H1 (cell line): ENCODE results near the gene RNF38. TPM values are rescaled to one million over a fixed set of nuclear protein-coding genes. Genes with fewer than 3 reads are reported as not detected.

Experiments used
- CTCF ChIA-PET: fragments of 300-600 bp; sonication (Branson Sonifier 250); formaldehyde crosslinking; loops from one replicate; lab custom pipeline; 2021; ENCODE audit not compliant: partially characterized antibody; lab: Charles Lee
- POLR2A ChIA-PET: fragments of 300-600 bp; sonication (Branson Sonifier 250); formaldehyde crosslinking; loops from one replicate; lab custom pipeline; 2021; ENCODE audit warnings: inconsistent platforms; ENCODE audit not compliant: partially characterized antibody; lab: Charles Lee
- DNase-seq, 2 experiments: peaks; one replicate each; pipeline versions ENCODE4 v3.0.0 to v3.0.0-alpha.2; 2010 to 2022; ENCODE audit warnings: low spot score in 2 of 2, low read depth in 1 of 2, mixed read lengths in 1 of 2
- FAIRE-seq: peaks from 2 replicates; lab custom pipeline; 2011; peaks lifted over from hg19 to GRCh38; lab: Jason Lieb, UNC
- H2AFZ ChIP-seq: 2 replicates; pipeline ENCODE4 v1.8.1; 2012; ENCODE audit warnings: low read length, inconsistent platforms
- H2AK5ac ChIP-seq: 2 replicates; pipeline ENCODE4 v1.6.1; 2013; ENCODE audit warnings: low read depth, low read length
- H2BK120ac ChIP-seq: replicated peaks from 2 replicates; pipeline ENCODE3; 2013; ENCODE audit warnings: low read depth, low read length, inconsistent platforms
- H2BK12ac ChIP-seq: 2 replicates; pipeline ENCODE4 v1.6.1; 2013; ENCODE audit warnings: low read depth, low read length
- H2BK15ac ChIP-seq: 2 replicates; pipeline ENCODE4 v1.6.1; 2013; ENCODE audit warnings: low read length
- H2BK20ac ChIP-seq: 2 replicates; pipeline ENCODE4 v1.6.1; 2013; ENCODE audit warnings: low read length
- H2BK5ac ChIP-seq: 2 replicates; pipeline ENCODE4 v1.6.1; 2013; ENCODE audit warnings: low read depth, low read length
- H3K14ac ChIP-seq: 2 replicates; pipeline ENCODE4 v1.6.1; 2013; ENCODE audit warnings: inconsistent platforms; ENCODE audit not compliant: insufficient read length
- H3K18ac ChIP-seq: 2 replicates; pipeline ENCODE4 v1.6.1; 2013; ENCODE audit warnings: low read length; ENCODE audit errors: extremely low read depth
- H3K23ac ChIP-seq: 2 replicates; pipeline ENCODE4 v1.6.1; 2013; ENCODE audit warnings: inconsistent platforms; ENCODE audit not compliant: insufficient read length
- H3K23me2 ChIP-seq: 2 replicates; pipeline ENCODE4 v1.6.1; 2013; ENCODE audit warnings: low read depth, low read length
- H3K27ac ChIP-seq: 2 replicates; pipeline ENCODE4 v1.6.1; 2011; ENCODE audit warnings: low read depth, low read length, inconsistent platforms
- H3K27me3 ChIP-seq, 4 experiments: replicated peaks in 1 of 4; 1 replicate in 1 of 4; 2 replicates in 3 of 4; pipeline versions ENCODE4 v1.6.1 to v1.8.1; 2011 to 2013; ENCODE audit warnings: low read length in 3 of 4, mild to moderate bottlenecking in 3 of 4, inconsistent platforms in 2 of 4, mixed read lengths in 2 of 4, moderate library complexity in 1 of 4; ENCODE audit not compliant: control insufficient read depth in 3 of 4, insufficient read depth in 3 of 4; ENCODE audit errors: extremely low read depth in 1 of 4
- H3K36me3 ChIP-seq, 4 experiments: 2 replicates each; pipeline versions ENCODE4 v1.6.1 to v1.8.1; 2011 to 2013; ENCODE audit warnings: mild to moderate bottlenecking in 4 of 4, low read length in 3 of 4, moderate library complexity in 2 of 4, control low read depth in 1 of 4, inconsistent platforms in 1 of 4; ENCODE audit not compliant: insufficient read depth in 4 of 4, control insufficient read depth in 2 of 4
- H3K4ac ChIP-seq: replicated peaks from 2 replicates; pipeline ENCODE3; 2013; ENCODE audit warnings: low read length, low read depth, mixed read lengths, inconsistent platforms; ENCODE audit not compliant: insufficient read length
- H3K4me1 ChIP-seq, 4 experiments: replicated peaks in 1 of 4; 1 replicate in 1 of 4; 2 replicates in 3 of 4; pipeline versions ENCODE4 v1.6.1 to v1.8.1; 2011 to 2013; ENCODE audit warnings: low read length in 3 of 4, inconsistent platforms in 2 of 4, mixed read lengths in 1 of 4; ENCODE audit not compliant: insufficient read depth in 4 of 4, control insufficient read depth in 3 of 4
- H3K4me2 ChIP-seq, 2 experiments: 2 replicates each; pipeline versions ENCODE4 v1.6.1 to v1.8.1; 2011 to 2013; ENCODE audit warnings: low read depth in 2 of 2, low read length in 2 of 2, control low read depth in 1 of 2, inconsistent platforms in 1 of 2, mild to moderate bottlenecking in 1 of 2; ENCODE audit not compliant: insufficient read depth in 1 of 2
- H3K4me3 ChIP-seq, 4 experiments: fragments of 200-600, 300-600 bp in 1 of 4; sonication (generic), shearing (Covaris generic), sonication (Bioruptor Twin) in 1 of 4; 2 replicates each; pipeline versions ENCODE4 v1.5.1 to v1.8.1; 2011 to 2016; ENCODE audit warnings: low read length in 4 of 4, low read depth in 3 of 4, control low read depth in 2 of 4, inconsistent platforms in 2 of 4, mild to moderate bottlenecking in 2 of 4, mixed read lengths in 1 of 4, moderate library complexity in 1 of 4; ENCODE audit not compliant: insufficient read depth in 2 of 4; ENCODE audit errors: extremely low read depth in 1 of 4
- H3K56ac ChIP-seq: replicated peaks from 2 replicates; pipeline ENCODE3; 2013; ENCODE audit warnings: low read depth, mild to moderate bottlenecking, mixed read lengths, low read length, inconsistent platforms; ENCODE audit not compliant: insufficient read length
- H3K79me1 ChIP-seq: 2 replicates; pipeline ENCODE4 v1.6.1; 2013; ENCODE audit warnings: low read depth, low read length, control low read depth
- H3K79me2 ChIP-seq, 2 experiments: 2 replicates each; pipeline versions ENCODE4 v1.6.1 to v1.8.1; 2012 to 2013; ENCODE audit warnings: low read length in 2 of 2, mild to moderate bottlenecking in 2 of 2, inconsistent platforms in 1 of 2; ENCODE audit not compliant: insufficient read depth in 2 of 2, control insufficient read depth in 1 of 2
- H3K9ac ChIP-seq, 4 experiments: replicated peaks in 1 of 4; 1 replicate in 1 of 4; 2 replicates in 3 of 4; pipeline versions ENCODE4 v1.6.1 to v1.8.1; 2011 to 2013; ENCODE audit warnings: low read depth in 3 of 4, low read length in 3 of 4, control low read depth in 2 of 4, mild to moderate bottlenecking in 2 of 4, moderate library complexity in 2 of 4, inconsistent platforms in 1 of 4; ENCODE audit errors: extremely low read depth in 1 of 4
- H3K9me3 ChIP-seq, 2 experiments: 2 replicates each; pipeline versions ENCODE4 v1.6.1 to v1.8.1; 2012 to 2013; ENCODE audit warnings: mild to moderate bottlenecking in 2 of 2, moderate library complexity in 2 of 2, control low read depth in 1 of 2, inconsistent platforms in 1 of 2, low read depth in 1 of 2, low read length in 1 of 2, mixed read lengths in 1 of 2; ENCODE audit not compliant: insufficient read depth in 2 of 2
- H4K20me1 ChIP-seq, 2 experiments: replicated peaks in 1 of 2; 2 replicates each; pipeline versions ENCODE3 to v1.8.1; 2011 to 2013; ENCODE audit warnings: inconsistent platforms in 2 of 2, low read length in 2 of 2, mild to moderate bottlenecking in 1 of 2; ENCODE audit not compliant: insufficient read depth in 2 of 2, control insufficient read depth in 1 of 2
- H4K5ac ChIP-seq: 2 replicates; pipeline ENCODE4 v1.6.1; 2013; ENCODE audit warnings: low read length, low read depth, mixed read lengths, inconsistent platforms; ENCODE audit not compliant: insufficient read length
- H4K8ac ChIP-seq: 2 replicates; pipeline ENCODE4 v1.8.0; 2013; ENCODE audit warnings: mild to moderate bottlenecking, moderate library complexity, low read length, inconsistent platforms; ENCODE audit not compliant: insufficient read depth; ENCODE audit errors: extremely low read depth
- H4K91ac ChIP-seq: replicated peaks from 2 replicates; pipeline ENCODE3; 2013; ENCODE audit warnings: low read length, mixed read lengths, inconsistent platforms; ENCODE audit not compliant: insufficient read length
- EZH2 ChIP-seq: fragments of 200-600 bp; sonication (generic); IDR thresholded peaks from 2 replicates; pipeline ENCODE4 v1.7.1; 2012; ENCODE audit warnings: low read depth, mild to moderate bottlenecking, moderate library complexity, low read length, inconsistent platforms; ENCODE audit not compliant: severe bottlenecking
- GTF2F1 ChIP-seq: IDR thresholded peaks from 2 replicates; pipeline ENCODE4 v1.6.1; 2012; ENCODE audit warnings: low read depth, low read length, improper control_type of control experiment, borderline replicate concordance
- HDAC2 ChIP-seq, 2 experiments: fragments of 300-600 bp in 1 of 2; sonication (generic) in 1 of 2; IDR thresholded peaks; 2 replicates each; pipeline ENCODE4 v1.6.1; 2011 to 2012; ENCODE audit warnings: low read depth in 2 of 2, low read length in 2 of 2, mild to moderate bottlenecking in 2 of 2, moderate library complexity in 2 of 2, borderline replicate concordance in 1 of 2, inconsistent platforms in 1 of 2
- JUN ChIP-seq: IDR thresholded peaks from 2 replicates; pipeline ENCODE4 v1.6.1; 2011; ENCODE audit warnings: low read depth, mild to moderate bottlenecking, improper control_type of control experiment, low read length
- KDM5A ChIP-seq: fragments of 200-600 bp; IDR thresholded peaks from 2 replicates; pipeline ENCODE4 v1.7.1; 2012; ENCODE audit warnings: mild to moderate bottlenecking, low read length, inconsistent platforms, mixed read lengths
- PHF8 ChIP-seq: fragments of 200-600 bp; sonication (generic); conservative IDR thresholded peaks from 2 replicates; pipeline ENCODE4 v1.7.1; 2012; ENCODE audit warnings: low read depth, mild to moderate bottlenecking, inconsistent platforms, low read length, moderate library complexity
- POLR2A ChIP-seq, 2 experiments: IDR thresholded peaks; 1 replicate in 1 of 2; 2 replicates in 1 of 2; pipeline ENCODE4 v1.6.1; 2011; ENCODE audit warnings: low read depth in 2 of 2, low read length in 2 of 2, mild to moderate bottlenecking in 2 of 2; ENCODE audit errors: control extremely low read depth in 1 of 2
- POU5F1 ChIP-seq: IDR thresholded peaks from 2 replicates; pipeline ENCODE4 v1.6.1; 2011; ENCODE audit warnings: low read depth, mild to moderate bottlenecking, low read length, moderate library complexity
- RAD21 ChIP-seq, 2 experiments: IDR thresholded peaks in 1 of 2; conservative IDR thresholded peaks in 1 of 2; 2 replicates each; pipeline ENCODE4 v1.6.1; 2011; ENCODE audit warnings: low read depth in 2 of 2, low read length in 2 of 2, improper control_type of control experiment in 1 of 2, inconsistent platforms in 1 of 2, mild to moderate bottlenecking in 1 of 2, moderate library complexity in 1 of 2
- SAP30 ChIP-seq: fragments of 300-600 bp; sonication (generic); IDR thresholded peaks from 2 replicates; pipeline ENCODE4 v1.7.1; 2012; ENCODE audit warnings: low read length, moderate library complexity, mild to moderate bottlenecking, inconsistent platforms; ENCODE audit not compliant: insufficient read depth, insufficient replicate concordance
- ZNF274 ChIP-seq: IDR thresholded peaks from 2 replicates; pipeline ENCODE4 v1.7.0; 2012; ENCODE audit warnings: low read length, borderline replicate concordance; ENCODE audit errors: extremely low read depth
- WGBS, 2 experiments: shearing (Covaris generic) in 1 of 2; methylation state at CpG; one replicate each; pipeline versions ENCODE4 v1.1.6 to v1.1.7; 2013 to 2015; ENCODE audit warnings: low lambda C conversion rate in 2 of 2, mixed read lengths in 2 of 2, inconsistent platforms in 1 of 2, low coverage in 1 of 2, missing lambda C conversion rate in 1 of 2; ENCODE audit not compliant: insufficient replicate concordance in 2 of 2, insufficient coverage in 1 of 2, insufficient read length in 1 of 2; ENCODE audit errors: extremely low coverage in 1 of 2, missing lambda C conversion rate in 1 of 2; 5-methylcytosine and 5-hydroxymethylcytosine counted together
- polyA plus RNA-seq, 7 experiments: library from polyadenylated mRNA; depleted of rRNA in 3 of 7; stranded (reverse) in 5 of 7; unstranded in 2 of 7; fragments of >200 nt in 5 of 7; fragments of 200-250 nt in 2 of 7; gene quantifications; 1 replicate in 5 of 7; 2 replicates in 1 of 7; 4 replicates in 1 of 7; pipeline versions ENCODE4 v1.2.1 to v1.2.3, GENCODE V29; 2011 to 2013; ENCODE audit warnings: missing spikeins in 2 of 7, mixed read lengths in 2 of 7
- total RNA-seq: library from RNA; stranded (reverse); fragmentation: NEBNext Ultra II Directional; extraction: Animal tissue kit (Norgen Biotek cat#: 25700); gene quantifications from 2 replicates; pipeline ENCODE4 v1.2.1, GENCODE V29; 2021
- TF ChIP-seq, protein P1 (sequence below): IDR thresholded peaks from 2 replicates; pipeline ENCODE4 v1.6.1; 2011; ENCODE audit warnings: low read length, improper control_type of control experiment

RNF38 gene
- total and polyA plus RNA-seq, 2 of the 8 experiments (the other 6 are each of a cell fraction or from before 2014, with no cell fraction given), result 54.9 to 60.9 TPM

DNA sequence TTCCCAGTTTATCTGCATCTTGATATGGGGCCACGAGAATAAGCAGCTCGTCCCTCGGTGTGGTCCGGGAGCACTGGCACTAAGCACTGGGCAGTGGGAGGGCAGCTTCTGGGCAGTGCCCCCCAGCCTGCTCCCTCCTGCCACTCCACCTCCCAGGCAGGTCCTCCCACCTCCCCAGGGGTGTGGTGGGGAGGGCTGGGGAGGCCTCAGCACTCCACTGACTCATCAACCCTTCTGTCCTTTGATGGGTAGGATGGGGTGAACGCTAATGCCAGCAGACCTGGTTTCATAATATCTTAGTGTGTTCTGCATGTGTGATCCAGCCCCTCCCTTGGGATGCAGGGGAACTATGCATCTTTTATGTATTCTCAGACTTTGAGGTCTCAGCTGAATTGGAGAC is 79.6 kb downstream of the RNF38 start:
- Histone ChIP-seq H3K9me3 (no peaks in the 10 kb centered on the region), H2BK120ac (no peak overlapping the region), H3K23me2 (no peaks in the 10 kb centered on the region), H3K4me2 (no peak overlapping the region), H2BK15ac (no peak overlapping the region), H4K5ac (no peak overlapping the region), H2AFZ (no peak overlapping the region), H2BK20ac (no peak overlapping the region), H3K36me3 (no peaks in the 10 kb centered on the region), H3K4ac (no peak overlapping the region), H3K27ac (no peak overlapping the region), H4K8ac (no peak overlapping the region), H3K4me1 (peaks cover 2 to 20% (median 5%) of the 10 kb centered on the region in 4 experiments; a peak in 6 of 7 replicates), H2BK12ac (no peak overlapping the region), H3K56ac (no peak overlapping the region), H3K79me1 (no peaks in the 10 kb centered on the region), H4K91ac (no peak overlapping the region), H3K79me2 (no peaks in the 10 kb centered on the region), H2BK5ac (no peak overlapping the region), H3K18ac (no peak overlapping the region; the same call in 1 of the 2 replicates), H3K9ac (no peak overlapping the region), H3K27me3 (no peaks in the 10 kb centered on the region), H2AK5ac (0 out of 2 replicates have a peak overlapping the region, but pooled peaks have one; percentile 13), H3K23ac (no peak overlapping the region), H3K14ac (no peak overlapping the region), H4K20me1 (no peaks in the 10 kb centered on the region), H3K4me3 (no peak overlapping the region)
- 91% methylated on average over 5 of the region's 5 CpGs; no CpG with 5 or more reads in 1 of the 2 experiments for WGBS, 2 experiments
- DNase-seq, result no peak
- POLR2A ChIA-PET, result interaction anchor here (0.6 to 2.3 kb wide), 4 partner anchors 8 to 129 kb away, joined by 3 to 7 read pairs (median 4); no protein-coding TSS in a partner anchor
- CTCF ChIA-PET, result interaction anchor here (1.0 to 5.1 kb wide), 3 partner anchors 10 to 71 kb away, joined by 3 to 45 read pairs (median 5); no protein-coding TSS in a partner anchor
- no peak for FAIRE-seq
- TF ChIP-seq GTF2F1, result no peak
- no peak for TF ChIP-seq POLR2A (IDR thresholded peaks at IDR 0.05; ENCODE audit: control extremely low read depth in 1 of 2, low read depth in 2 of 2, low read length in 2 of 2)
- TF ChIP-seq KDM5A, result no peak
- TF ChIP-seq PHF8, result no peak
- no peak for TF ChIP-seq EZH2
- TF ChIP-seq HDAC2 (IDR thresholded peaks at IDR 0.05; ENCODE audit: borderline replicate concordance in 1 of 2, low read depth in 2 of 2, low read length in 2 of 2), result no peak
- no peak for TF ChIP-seq RAD21 (IDR thresholded peaks at IDR 0.05 in 1 of 2, conservative IDR thresholded peaks at IDR 0.05 in 1 of 2; ENCODE audit: low read depth in 2 of 2, low read length in 2 of 2)
- TF ChIP-seq ZNF274, result no peak
- TF ChIP-seq SAP30, result no peak
- TF ChIP-seq POU5F1, result no peak
- TF ChIP-seq JUN, result no peak
- TF ChIP-seq, protein P1, sequence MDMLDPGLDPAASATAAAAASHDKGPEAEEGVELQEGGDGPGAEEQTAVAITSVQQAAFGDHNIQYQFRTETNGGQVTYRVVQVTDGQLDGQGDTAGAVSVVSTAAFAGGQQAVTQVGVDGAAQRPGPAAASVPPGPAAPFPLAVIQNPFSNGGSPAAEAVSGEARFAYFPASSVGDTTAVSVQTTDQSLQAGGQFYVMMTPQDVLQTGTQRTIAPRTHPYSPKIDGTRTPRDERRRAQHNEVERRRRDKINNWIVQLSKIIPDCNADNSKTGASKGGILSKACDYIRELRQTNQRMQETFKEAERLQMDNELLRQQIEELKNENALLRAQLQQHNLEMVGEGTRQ, result no peak
